ENCODE results near the gene NANS.
"Not testable (repeated sequence)": the region's sequence is repeated elsewhere in the genome, so short reads cannot be mapped to it uniquely, and the experiment has no call there.

The NANS gene, protein sequence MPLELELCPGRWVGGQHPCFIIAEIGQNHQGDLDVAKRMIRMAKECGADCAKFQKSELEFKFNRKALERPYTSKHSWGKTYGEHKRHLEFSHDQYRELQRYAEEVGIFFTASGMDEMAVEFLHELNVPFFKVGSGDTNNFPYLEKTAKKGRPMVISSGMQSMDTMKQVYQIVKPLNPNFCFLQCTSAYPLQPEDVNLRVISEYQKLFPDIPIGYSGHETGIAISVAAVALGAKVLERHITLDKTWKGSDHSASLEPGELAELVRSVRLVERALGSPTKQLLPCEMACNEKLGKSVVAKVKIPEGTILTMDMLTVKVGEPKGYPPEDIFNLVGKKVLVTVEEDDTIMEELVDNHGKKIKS

DNA sequence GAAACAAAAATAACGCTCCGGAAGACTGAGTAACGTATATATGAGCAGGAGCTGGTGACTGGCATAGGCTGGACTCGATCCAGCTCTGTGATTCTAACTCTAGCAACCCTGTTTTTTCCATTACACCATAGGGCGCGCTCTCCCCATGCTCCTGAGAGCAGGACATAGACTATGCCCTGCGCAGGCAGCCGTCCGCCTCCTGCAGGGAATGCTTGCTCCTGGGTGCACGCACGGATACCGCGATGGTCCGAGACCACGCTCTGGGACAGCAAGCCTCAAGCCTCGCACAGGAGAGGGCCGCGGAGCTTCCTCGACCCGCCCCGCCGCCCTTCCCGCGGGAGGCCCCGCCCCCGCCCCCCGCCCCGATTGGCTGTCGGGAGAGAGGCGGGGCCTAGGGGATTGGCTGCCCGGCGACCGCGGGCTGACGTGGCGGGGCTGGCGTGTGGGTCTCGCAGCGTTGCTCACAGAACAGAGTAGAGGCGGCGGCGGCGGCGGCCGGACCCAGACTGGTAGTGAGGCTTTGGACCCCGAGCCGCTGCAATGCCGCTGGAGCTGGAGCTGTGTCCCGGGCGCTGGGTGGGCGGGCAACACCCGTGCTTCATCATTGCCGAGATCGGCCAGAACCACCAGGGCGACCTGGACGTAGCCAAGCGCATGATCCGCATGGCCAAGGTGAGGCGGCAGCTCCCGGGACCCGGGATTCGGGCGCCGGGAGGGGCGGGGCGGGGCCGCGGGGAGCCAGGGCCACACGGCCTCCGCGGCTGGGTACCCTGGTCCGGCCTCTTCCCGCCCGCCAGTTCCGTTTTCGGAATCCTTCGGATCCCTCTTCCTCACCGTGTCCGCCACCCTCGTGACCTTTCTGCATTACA, at the start of gene NANS:
TSS of gene NANS (plus strand) at position 464 of the 869 bp plus-strand sequence. CDS start at position 541, 77 bp downstream.
- peak; percentile 91 for DNase-seq

DNA sequence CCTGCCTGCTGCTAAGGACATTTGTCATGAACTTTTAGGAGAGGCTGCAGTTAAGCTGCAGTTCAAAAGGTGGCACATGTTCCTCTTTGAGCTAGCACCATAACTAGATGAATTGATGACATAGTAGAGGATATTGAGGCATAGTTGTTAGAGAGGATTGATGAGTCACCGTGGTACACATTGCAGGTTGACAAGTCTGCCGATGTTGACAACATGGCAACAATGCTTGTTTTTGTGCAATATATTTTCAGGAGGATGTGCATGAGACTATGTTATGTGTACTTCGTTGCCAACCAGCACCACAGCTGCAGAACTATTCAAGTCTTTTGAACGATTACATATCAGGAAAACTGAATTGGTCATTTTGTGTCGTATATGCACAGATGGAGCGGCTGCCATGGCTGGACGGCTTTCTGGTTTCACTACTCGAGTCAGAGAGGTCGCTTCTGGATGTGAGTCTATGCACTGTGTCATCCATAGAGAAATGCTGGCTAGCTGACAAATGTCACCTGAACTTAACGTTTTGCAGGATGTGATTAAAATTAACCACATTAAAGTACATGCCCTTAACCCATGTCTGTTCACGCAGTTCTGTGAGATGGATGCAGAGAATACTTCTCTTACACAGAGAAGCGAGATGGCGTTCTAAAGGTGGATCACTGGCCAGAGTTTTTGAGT, 49.1 kb upstream of the NANS start:
- DNase-seq = no peak

DNA sequence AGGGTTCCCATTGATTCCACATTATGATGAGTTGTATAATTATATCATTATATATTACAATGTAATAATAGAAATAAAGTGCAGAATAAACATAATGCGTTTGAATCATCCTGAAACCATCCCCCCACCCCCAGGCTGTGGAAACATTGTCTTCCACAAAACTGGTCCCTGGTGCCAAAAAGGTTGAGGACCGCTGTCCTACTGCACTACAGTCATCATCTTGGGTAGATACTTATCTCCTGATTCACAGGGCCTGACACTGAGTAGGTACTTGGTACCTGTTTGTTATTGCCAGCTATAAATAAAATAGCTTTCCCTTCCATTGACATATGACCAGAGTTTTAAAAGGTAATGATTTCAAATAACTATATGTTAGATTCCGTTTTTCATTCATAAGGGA, 47.8 kb upstream of the NANS start:
- no peak for DNase-seq

DNA sequence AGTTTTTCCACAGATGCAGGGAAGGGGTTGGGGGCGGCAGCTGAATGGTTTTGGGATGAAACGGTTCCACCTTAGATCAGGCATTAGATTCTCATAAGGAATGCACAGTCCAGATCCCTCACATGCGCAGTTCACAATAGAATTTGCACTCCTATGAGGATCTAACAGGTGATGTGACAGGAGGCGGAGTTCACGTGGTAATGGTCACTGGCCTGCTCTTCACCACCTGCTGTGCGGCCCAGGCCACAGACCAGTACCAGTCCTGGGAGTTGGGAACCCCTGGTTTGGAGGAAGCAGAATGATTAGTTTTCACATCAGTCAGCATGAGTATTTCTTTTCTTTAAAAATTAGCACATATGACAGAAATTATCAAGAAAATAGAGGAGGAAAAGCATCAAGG, 47.1 kb upstream of the NANS start:
- no peak for DNase-seq

DNA sequence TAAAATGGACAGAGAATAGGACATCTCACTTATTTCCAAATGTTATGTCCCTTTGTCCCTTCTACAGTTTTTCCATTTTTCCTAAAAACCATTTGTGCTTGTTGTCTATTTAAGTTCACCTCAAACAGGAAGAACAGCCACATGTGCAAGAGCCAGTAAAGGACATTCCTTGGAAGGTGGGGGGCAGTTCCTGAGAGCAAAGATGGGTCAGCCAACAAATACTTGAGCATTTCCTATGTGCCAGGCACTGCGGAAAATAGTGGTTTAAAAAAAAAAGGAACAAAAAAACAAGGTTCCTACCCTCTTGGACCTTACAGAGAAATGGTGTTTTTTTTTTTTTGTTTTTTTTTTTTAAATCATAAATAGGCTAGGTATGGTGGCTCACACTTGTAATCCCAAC, 46.6 kb upstream of the NANS start:
- no peak for DNase-seq

DNA sequence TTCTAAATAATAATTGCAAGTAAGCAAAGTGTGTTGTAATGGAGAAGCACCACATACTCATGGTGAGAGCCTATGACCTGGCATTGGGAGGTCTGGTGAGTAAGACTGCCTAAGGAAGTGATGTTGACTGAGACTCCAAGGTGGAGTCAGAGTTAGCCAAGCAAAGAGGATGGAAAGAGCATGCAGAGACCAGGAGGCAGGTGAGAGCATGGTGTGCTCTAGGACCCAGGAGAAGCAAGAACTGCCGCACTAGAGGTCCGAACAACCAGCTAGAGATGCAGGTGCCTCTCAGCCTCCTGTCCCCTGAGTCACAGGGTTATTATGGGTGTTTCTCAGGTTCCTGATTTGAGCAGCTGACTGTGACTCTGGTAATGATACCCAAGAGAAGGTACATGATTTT, 46.1 kb upstream of the NANS start:
- no peak for DNase-seq

DNA sequence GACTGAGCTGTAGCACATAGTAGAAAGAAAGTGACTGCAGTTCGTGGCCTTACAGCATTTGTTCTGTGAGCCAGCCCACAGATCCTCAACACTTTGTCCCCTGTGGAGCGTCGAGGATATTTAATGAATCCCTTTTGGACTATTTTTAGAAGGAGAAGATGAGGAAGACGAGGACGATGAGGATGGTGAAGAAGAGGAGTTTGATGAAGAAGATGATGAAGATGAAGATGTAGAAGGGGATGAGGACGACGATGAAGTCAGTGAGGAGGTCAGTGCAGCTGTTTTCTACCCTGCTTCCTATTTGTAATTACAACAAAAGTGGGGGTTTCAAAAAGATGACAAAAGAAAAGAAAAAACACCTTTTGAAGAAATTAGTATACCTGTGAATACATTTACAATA, 45.4 kb upstream of the NANS start:
- DNase-seq = no peak

DNA sequence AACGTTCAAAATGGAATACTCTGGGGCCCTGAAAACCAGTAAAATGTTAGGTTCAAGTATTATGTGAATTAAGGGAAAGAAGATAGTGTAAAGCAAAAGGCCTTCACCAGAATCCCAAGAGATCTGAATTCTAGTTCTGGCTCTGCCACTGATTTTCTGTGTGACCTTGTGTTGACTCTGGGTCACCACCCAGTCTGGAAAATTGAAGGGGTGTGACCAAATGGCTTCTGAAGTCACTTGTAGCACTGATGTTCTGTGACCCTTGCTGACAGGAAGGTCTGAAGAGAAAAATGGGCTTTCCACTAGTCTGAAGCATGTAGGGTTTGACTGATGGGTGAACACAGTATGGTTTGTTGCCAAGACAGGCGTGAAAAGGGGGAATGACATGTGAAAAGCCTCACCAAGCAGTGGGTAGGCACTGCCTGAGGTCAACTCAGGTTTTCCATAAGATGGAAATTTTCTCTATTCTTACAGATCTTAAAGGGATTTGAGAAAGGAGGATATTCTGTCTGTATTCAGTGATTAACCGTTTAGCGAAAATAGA, 40.3 kb upstream of the NANS start:
- no peak for DNase-seq

DNA sequence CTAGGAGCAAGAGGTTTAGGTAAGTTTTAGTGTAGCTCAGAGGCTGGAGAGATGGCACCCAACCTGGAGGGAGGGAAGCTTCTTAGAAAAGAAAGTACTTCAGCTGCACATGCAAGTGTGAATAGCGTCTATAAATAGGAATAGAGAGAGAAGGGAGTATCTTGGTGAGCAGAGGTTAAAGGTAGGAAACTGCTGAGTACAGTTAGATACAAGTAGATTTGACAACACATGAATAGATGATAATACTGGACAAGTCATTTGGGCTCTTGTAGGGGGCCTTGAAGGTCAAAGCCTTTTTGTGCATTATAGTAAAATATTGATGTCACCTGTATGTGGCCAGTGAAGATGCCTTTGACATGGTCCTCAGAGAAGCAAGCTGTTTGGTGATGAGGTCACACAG, 39.2 kb upstream of the NANS start:
- no peak for DNase-seq

DNA sequence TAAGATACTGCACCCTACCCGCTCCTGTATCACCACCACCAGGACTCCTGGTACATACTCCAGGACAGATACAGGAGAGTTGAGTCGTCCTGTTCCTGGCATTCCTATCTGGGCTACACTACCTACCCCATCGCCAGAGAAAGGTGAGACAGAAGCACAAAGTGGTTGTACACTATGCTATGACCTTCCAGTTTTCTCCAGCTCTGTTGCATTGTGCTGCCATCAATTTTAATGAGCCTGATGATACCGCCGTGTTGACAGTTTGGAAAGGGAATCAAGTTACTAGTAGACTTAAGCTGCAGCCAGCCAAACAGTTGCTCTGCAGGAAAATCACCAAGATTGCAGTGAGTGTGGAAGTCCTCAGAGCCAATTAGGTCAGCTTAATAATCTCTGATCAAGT, 38.2 kb upstream of the NANS start:
- no peak for DNase-seq

DNA sequence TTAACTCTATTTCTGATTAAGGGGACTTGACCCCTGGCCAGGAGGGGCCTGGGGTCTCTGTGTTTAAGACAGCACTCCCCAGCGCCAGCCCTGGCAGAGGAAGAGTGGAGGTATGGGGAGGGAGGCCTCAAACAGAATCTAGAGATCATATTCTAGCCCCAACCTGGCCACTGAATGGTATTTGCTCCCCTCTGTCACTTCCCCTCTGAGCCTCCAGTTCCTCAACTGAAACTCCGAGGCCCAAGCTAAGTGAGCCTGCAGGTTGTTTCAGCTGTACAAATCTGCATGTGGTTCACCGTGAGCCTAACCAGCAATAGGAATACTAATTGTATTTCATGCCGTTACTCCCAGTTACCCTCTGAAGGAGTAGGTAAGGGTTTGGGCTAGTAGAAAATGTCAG, 37.4 kb upstream of the NANS start:
- DNase-seq = no peak

DNA sequence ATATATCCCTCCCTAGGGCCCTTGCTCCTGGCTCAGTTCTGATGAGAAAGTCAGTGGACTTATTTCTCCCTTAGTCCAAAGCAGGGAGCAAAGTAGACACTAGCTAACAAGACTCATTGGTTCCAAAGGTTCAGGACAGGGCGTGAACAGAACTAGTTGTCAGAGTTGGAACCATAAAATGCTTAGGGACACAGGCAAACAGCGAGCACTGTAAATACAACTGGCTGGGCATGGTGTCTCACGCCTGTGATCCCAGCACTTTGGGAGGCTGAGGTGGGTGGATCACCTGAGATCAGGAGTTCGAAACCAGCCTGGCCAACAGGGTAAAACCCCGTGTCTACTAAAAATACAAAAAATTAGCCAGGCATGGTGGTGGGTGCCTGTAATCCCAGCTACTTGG, 36.7 kb upstream of the NANS start:
- not testable (repeated sequence) for DNase-seq

DNA sequence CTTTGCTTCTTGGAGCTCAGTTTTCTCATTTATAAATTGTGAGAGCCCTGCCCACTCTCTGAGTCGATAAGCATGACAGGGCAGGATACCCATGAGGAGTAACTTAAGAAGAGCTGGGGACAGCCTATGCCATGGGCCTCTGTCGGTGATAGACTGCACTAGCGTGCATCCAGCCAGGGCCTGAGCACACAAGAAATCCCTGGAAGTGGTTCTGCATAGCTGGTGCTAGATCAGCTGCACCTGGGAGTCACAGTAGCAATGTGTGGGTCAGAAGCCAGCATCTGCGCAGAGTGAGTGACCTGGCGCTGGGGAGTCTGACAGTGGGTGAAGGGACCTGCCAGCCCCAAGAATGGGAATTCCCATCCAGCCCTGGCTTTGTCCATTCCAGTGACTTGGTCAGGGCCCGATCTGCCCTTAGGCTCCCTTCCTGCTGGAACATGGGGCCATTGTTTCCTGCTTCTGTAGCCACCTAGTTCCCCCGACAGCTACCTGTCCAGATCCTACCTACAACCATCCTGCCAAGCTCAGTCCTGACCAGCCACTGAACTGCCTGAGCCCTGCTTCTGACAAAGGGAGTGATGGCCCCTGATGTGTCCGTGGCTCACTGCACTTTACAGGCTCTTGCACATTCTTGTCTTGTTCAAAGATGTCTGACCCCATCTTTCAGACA, 35.9 kb upstream of the NANS start:
- DNase-seq = no peak

DNA sequence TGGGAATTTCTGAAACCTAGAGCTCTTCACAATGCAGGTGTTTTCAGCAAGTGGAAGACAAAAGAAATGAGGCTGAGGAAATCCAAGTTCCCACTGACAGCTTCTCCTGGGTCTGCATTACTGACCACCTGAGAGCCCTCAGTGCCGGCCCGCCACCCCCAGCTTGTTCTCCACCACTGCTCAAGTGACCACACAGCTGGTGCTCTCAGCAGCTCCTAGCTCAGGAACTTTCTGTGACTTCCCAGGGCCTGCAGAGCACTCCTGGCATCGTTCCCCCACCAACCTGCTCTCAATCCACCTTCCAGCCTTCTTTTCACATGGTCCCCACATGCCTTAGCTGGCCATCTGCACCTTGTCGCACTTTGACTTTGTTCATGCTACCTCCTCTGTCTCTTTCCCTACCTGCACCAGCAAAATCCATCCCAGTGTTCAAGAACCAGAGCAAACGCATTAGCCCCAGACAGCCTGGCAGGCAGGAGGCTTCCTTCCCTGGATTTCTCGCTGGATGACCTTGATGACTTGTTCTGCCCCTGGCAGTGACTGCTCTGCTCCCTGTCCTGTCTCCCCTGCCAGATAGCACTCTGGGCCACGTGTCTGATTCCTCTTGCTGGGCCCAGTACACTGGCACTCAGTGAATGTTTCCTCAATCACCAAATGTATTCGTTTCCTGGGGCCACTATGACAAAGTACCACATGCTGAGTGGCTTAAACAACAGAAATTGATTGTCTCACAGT, 35.1 kb upstream of the NANS start:
- no peak for DNase-seq

DNA sequence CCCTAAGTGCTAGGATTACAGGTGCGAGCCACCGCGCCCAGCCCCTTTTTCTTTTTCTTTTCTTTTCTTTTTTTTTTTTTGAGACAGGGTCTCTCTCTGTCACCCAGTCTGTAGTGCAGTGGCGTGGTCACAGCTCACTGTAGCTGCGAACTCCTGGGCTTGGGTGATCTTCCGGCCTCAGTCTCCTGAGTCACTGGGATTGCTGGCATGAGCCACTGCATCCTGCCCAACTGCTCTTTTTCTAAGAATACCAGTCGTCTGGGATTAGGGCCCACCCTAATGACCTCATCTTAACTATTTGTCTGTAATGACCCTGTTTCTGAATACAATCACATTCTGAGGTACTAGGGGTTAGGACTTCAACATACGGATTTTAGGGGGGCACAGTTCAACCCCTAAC, 34.1 kb upstream of the NANS start:
- DNase-seq = no peak

DNA sequence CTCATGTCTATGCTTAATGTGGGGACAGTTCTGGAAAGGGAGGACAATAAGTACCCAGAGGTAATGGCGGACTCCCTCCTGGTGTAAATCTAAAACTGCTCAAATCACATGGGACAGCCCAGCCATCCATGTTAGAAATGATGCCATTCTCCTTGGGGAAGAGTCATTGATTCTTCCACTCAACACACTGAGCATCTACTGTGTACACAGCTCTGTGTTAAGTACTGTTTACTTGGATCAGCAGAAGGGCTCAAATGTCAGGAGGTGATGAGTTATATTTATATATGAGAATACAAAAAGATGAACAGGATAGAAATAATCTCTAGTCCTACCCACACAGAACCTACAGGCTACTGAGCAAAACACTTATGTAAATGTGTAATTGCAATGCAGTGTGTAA, 31.8 kb upstream of the NANS start:
- no peak for DNase-seq

DNA sequence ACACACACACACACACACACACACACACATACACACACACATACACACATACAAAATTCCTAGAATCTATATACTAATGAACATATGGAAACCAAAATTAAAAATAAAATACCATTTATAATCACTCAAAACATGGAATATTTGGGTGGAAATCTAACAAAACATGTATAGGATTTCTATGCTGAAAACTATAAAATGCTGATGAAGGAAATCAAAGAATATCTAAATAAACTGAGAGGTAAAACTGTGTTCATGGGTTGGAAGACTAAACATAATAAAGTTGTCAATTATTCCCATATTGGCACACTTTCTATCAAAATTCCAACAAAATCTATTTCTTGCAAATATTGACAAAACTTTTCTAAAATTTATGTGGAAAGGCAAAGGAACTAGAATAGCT, 25.4 kb upstream of the NANS start:
- DNase-seq = no peak

DNA sequence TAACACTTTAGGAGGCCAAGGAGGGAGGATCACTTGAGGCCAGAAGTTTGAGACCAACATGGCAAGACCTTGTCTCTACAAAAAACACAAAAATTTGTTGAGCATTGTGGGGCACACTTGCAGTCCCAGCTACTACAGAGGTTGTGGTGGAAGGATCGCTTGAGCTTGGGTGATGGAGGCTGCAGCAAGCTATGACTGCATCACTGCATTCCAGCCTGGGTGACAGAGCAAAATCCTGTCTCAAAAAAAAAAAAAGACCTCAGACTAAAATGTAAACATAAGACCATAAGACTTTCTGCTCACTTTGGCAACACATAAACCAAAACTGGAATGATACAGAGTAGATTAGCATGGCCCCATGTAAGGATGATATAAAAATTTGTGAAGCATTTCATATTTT, 24.6 kb upstream of the NANS start:
- no peak for DNase-seq

DNA sequence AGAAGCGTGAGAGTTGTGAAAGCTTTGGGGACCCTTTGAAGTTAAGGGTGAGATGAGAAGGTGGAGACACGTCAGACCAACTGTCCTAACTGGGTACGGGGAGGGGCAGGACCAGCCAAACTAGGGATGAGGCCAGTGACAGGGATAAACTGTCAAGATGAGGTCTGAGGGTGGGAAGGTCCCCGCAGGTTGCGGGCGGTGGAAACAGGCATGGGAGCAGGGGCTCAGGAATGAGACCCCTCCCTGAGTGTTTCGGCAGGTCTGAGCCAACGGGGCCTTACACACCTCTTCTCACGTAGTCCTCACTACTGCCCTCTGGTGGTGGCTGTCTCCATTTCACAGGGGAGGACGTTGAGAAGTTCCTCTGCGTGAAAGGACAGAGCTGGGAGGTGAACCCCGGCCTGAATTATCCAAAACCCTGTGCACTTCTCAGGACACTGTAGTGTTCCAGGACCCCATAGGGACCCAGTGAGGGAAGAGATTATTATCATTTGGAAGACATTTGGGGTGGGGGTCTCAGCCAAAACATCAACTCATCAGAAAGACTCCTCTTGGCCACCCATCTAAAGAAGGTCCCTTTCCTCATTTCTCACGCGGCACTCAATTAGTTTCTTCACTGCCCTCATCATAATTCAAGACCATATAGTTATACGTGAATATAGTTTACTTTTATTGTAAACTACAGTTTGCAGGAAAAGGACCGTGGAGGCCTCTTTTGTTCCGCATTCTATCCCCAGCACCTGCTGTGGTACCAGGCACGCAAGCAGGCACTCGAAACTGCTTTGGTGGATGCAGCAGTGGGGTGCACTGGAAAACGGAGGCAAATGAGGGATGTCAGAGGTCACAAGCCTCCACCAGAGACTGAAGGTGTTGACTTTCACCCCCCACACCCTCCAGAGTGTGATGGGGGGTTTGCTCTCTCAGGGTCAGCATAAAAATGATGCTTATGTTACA, 21.7 kb upstream of the NANS start:
- peak; percentile 86 for DNase-seq

DNA sequence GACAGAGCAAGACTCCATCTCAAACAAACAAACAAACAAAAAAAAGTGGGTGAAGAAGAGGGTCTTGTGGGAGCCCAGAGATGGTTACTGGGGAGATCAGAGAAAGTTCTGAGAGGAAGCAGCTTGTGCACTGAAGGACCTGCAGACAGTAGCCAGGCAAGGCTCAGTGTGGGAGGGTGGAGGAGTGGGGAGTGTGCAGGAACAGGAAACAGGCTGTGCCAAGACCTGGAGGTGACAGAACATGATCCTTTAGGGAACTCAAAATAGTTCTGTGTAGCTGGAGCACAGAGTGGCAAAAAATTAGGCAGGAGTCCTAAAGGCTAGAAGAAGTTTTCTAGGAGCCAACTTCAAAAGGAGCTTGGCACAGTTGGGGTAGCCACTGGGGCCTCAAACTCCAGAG, 19.2 kb upstream of the NANS start:
- DNase-seq = no peak

DNA sequence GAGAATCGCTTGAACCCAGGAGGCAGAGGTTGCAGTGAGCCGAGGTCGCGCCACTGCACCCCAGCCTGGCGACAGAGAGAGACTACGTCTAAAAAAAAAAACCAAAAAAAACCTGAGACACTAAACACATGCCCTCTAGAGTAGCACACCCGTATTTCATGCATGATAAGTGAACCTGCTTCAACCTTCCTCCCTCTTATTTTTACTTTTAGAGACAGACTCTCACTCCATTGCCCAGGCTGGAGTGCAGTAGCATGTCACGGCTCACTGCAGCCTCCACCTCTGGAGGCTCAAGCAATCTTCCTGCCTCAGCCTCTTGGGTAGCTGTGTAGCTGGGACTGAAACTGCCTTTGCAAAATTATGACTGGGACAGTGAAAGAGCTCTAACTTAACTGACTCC, 17.6 kb upstream of the NANS start:
- no peak for DNase-seq
